HG03108 (cell line): ENCODE measurements around the gene PRRT1.

ENCODE experiments used
- ATAC-seq: cut with Tn5 transposase; IDR thresholded peaks from one replicate; pipeline ENCODE4 v1.9.1; 2021; ENCODE audit warnings: moderate library complexity; ENCODE audit not compliant: unreplicated experiment

Gene PRRT1

DNA sequence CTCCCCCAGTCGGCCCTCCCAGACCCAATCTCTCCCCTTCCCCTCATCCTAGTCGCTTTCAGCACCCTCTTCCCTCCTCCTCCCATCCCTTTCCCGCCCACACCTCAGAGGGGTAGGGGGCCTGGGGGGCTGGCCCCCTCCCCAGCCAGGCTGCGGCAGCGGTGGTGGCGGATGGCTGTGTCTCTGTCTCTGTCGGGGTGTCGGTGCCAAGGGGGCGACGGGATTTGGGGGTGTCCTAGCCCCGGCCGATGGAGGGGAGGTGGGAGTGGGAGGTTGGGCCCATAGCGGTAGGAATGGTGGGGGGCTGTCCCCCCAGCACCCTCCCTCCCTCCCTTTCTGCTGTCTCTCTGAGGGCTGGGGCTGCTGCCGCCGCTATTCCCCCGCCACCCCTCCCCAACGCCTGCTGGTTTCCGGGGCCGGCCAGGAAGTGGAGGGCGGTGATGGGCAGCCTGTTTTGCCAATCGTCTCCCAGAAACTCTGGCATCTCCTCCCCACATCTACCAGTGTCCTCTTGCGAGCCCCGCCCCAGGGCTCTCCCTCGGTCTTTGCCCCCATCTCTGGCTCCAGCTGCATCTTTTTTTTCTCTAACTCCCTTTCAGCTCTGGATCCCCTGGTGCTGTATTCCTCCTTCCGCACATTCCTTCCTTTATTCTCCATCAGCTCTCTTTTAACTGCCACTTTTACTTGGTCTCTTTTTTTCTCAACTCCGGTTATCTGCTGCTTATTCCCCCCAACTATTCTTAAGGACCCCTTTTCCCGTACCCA lies 24.2 kb upstream of the PRRT1 start, which contains the start of gene AGPAT1:
AGPAT1 (minus strand) TSS at position 374 of the 765 bp plus-strand sequence. CDS start 4,588 bp downstream, outside the sequence.
- peak; percentile 40 for ATAC-seq

GRCh38 chr6:32175322-32175710 lies 23.6 kb upstream of the PRRT1 start:
- ATAC-seq: no peak

DNA sequence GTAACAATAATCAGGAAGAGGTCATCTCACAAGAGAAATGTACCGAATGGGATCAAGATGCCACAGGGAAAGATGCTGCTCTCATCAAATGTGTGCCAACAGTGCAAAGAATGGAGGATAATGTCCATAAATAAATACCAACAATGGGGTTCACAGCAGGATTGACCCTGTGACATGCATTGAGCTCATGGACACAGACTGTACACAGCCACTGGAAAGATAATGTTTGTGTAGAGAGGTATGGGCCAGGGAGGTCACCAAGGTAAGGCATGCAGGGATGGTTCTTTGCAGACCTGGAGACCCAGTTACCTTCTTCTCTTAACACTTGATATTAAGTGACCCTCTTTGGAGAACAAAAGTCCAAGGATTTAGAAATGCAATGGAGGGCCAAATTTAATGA lies 22.7 kb upstream of the PRRT1 start:
- ATAC-seq: no peak

GRCh38 chr6:32173051-32173727 lies 21.4 kb upstream of the PRRT1 start:
- ATAC-seq: no peak

- ATAC-seq: no peak
Observed at GRCh38 chr6:32171234-32171633, 19.5 kb upstream of the PRRT1 start.

- ATAC-seq: no peak
Observed at GRCh38 chr6:32170294-32170693, 18.6 kb upstream of the PRRT1 start.

DNA sequence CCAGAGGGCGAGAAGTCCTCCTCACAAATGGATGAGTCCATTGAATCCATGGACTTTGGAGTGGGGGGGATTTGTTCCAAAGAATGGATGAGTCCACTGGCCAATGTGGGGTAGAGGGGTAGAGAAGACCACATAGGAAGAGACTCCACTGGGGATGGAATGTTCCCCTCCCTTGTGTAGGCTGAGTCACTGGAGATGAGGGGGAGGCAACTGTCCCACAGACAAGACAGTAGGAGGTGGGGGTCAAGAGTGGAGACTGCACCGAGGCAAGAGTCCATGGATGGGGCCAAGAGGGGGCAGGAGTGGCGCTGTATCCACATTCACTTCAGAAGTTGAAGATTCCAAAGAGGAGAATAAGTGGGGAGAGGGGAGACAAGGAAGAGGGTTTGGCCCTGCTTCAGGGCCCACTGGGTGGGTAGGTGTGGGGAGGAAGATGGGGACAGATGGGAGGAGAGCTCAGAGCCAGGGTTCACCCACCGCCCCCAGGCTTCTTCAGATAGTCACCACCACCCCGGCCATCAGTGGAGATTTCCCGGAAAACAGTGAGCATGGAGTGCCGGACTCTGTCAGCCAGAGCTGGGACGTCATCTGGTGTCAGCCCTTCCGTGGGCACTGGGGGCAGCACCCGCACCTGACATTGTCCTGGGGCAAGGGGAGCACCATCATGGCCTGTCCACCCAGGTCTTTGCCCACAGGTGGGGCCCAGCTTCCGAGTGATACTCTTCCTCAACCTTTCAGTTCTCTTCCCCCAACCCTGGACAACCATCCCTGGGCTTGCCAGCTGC lies 17.3 kb upstream of the PRRT1 start:
- ATAC-seq: no peak

DNA sequence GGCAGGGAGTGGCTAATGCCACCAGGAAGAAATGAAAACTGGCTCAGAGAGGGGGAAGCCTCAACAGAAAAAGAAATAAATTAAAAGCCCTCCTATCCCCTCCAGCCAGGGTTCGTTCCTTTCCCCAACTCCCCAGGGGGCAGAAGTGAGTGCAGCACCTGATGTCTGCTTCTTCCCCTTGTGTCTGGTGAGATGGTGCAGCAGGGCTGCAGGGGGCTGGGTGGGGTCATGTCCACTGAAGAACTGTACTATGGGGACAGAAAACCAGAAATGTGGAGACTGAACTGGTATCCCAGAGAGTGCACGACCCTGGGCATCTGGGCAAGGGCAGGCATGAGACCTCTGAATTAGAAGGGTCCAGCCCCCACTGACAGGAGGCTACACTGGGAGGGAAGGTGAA lies 16.6 kb upstream of the PRRT1 start:
- no peak for ATAC-seq

- no peak for ATAC-seq
Observed at GRCh38 chr6:32167761-32168262, 16.1 kb upstream of the PRRT1 start.

DNA sequence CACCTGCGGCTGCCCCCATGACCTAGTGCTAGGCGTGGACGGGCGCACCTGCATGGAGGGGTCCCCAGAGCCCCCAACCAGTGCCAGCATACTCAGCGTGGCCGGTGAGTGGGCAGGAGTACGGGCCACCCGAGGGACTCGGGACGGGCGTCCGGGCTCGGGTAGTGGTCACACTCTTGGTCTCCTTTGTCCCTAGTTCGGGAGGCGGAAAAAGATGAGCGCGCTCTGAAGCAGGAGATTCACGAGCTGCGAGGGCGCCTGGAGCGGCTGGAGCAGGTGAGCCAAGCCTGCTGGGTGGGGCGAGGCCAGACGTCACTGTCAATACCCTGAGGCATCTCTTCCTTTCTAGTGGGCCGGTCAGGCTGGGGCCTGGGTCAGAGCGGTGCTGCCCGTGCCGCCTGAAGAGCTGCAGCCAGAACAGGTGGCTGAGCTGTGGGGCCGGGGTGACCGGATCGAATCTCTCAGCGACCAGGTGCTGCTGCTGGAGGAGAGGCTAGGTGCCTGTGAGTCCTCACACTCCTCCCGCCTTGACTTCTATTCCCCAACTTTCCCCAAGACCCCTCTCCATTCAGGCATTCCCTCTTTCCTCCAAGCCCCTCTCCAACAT lies 15.5 kb upstream of the PRRT1 start:
- no peak for ATAC-seq

GRCh38 chr6:32166411-32167061 lies 14.8 kb upstream of the PRRT1 start:
- ATAC-seq: no peak

GRCh38 chr6:32164295-32164694 lies 12.6 kb upstream of the PRRT1 start, which contains the start of gene EGFL8:
TSS of gene EGFL8 (plus strand) at chr6:32164595. CDS start at chr6:32166166, 1,571 bp downstream.
- no peak for ATAC-seq

DNA sequence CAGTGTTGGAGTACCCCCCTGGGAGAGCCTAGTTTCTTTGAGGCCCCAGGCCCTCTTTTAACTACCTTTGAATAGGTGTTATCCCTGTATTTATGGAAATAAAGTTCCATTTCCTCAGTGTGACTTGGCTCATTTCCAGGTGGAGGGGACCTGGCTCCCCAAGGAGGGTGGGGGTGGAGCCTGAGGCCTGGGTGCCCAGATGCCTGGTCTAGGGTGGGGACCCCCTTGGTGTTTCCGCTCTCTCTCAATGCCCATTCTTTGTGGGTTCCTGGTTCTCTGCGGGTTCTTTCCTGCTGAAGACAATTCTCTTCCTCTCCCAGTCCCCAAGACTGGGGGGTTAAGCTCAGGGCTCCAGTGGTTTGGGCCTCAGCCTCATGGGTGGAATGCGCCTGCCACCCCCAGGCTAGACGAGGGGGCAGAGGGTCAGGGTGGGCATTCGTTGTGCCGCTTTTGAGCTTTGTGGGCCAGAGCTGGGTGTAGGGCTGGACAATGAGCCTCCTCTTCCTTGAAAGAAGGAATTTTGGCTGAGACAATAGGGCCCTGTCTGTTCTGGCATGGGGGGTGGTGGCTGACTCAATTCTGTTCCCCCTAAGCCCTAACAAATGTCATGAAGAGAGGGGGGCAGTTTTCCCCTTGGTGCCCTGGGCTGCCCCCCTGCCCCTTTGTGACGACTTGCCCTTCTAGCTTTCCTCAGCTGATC lies 12.0 kb upstream of the PRRT1 start:
- no peak for ATAC-seq

DNA sequence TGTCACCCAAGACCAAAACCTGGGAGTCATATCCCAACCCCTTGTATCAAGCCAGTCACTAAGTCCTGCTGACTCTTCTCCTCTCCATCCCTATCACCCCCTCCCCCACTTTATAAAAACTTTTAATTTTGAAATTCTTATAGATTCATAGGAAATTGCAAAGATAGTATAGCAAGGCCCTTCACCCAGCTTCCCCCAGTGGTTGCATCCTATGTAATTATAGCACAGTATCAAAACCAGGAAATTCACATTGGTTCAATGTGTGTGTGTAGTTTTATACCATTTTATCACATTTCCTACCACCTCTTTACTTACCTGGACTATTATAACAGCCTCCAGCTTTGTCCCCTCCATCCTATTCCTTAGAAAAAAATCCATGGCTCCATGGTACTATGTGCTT lies 6.3 kb upstream of the PRRT1 start:
- ATAC-seq: no peak

GRCh38 chr6:32156891-32157290 lies 5.2 kb upstream of the PRRT1 start:
- ATAC-seq: no peak

- peak; percentile 74 for ATAC-seq
Observed at GRCh38 chr6:32154514-32155161, 2.9 kb upstream of the PRRT1 start.

GRCh38 chr6:32153564-32154513 lies 2.1 kb upstream of the PRRT1 start, which contains the start of gene PPT2:
TSS of gene PPT2 (plus strand) at chr6:32154141. CDS start at chr6:32154595, 454 bp downstream.
- no peak for ATAC-seq
